ENCODE results near the gene RXYLT1. TPM values are rescaled to one million over a fixed set of nuclear protein-coding genes. Genes with fewer than 3 reads are reported as not detected.
"Not testable (repeated sequence)": the region's sequence is repeated elsewhere in the genome, so short reads cannot be mapped to it uniquely, and the experiment has no call there.

Gene RXYLT1
- polyA plus RNA-seq (ENCODE audit: insufficient read length in 4 of 4) = 10 to 100 TPM; 28.6 to 33.8 (median 32.3) TPM

GRCh38 chr12:63779498-63780481 lies at the start of gene RXYLT1:
Gene RXYLT1 (plus strand): TSS chr12:63779909. CDS start chr12:63779961, 52 bp downstream.
- DNase-seq (ENCODE audit: low read depth in 4 of 4, low spot score in 2 of 4) = peak; percentile 59 to 81 (median 74)

- DNase-seq (ENCODE audit: low read depth in 4 of 4, low spot score in 2 of 4) = not testable (repeated sequence)
These were observed 46.9 kb upstream of the RXYLT1 start for GRCh38 chr12:63732779-63733178.

GRCh38 chr12:63733585-63733984 lies 46.1 kb upstream of the RXYLT1 start:
- DNase-seq (ENCODE audit: low read depth in 4 of 4, low spot score in 2 of 4) = not testable (repeated sequence)

- not testable (repeated sequence) for DNase-seq (ENCODE audit: low read depth in 4 of 4, low spot score in 2 of 4)
These were observed 39.2 kb upstream of the RXYLT1 start for GRCh38 chr12:63740551-63740950.

- DNase-seq (ENCODE audit: low read depth in 4 of 4, low spot score in 2 of 4) = not testable (repeated sequence)
These were observed 38.3 kb upstream of the RXYLT1 start for GRCh38 chr12:63741431-63741830.

GRCh38 chr12:63744110-63744509 lies 35.6 kb upstream of the RXYLT1 start:
- not testable (repeated sequence) for DNase-seq (ENCODE audit: low read depth in 4 of 4, low spot score in 2 of 4)

- not testable (repeated sequence) for DNase-seq (ENCODE audit: low read depth in 4 of 4, low spot score in 2 of 4)
These were observed 33.2 kb upstream of the RXYLT1 start for GRCh38 chr12:63746470-63746869.

GRCh38 chr12:63747136-63747535 lies 32.6 kb upstream of the RXYLT1 start:
- not testable (repeated sequence) for DNase-seq (ENCODE audit: low read depth in 4 of 4, low spot score in 2 of 4)

GRCh38 chr12:63747553-63747952 lies 32.2 kb upstream of the RXYLT1 start:
- no peak for DNase-seq (ENCODE audit: low read depth in 4 of 4, low spot score in 2 of 4)

GRCh38 chr12:63752283-63752682 lies 27.4 kb upstream of the RXYLT1 start:
- DNase-seq (ENCODE audit: low read depth in 4 of 4, low spot score in 2 of 4) = no peak

GRCh38 chr12:63752841-63753240 lies 26.9 kb upstream of the RXYLT1 start:
- DNase-seq (ENCODE audit: low read depth in 4 of 4, low spot score in 2 of 4) = no peak

- DNase-seq (ENCODE audit: low read depth in 4 of 4, low spot score in 2 of 4) = no peak
These were observed 26.0 kb upstream of the RXYLT1 start for GRCh38 chr12:63753743-63754142.

GRCh38 chr12:63764481-63764880 lies 15.2 kb upstream of the RXYLT1 start:
- DNase-seq (ENCODE audit: low read depth in 4 of 4, low spot score in 2 of 4) = peak in 2 of 4 donors; percentile 18 to 19

- no peak for DNase-seq (ENCODE audit: low read depth in 4 of 4, low spot score in 2 of 4)
These were observed 13.2 kb upstream of the RXYLT1 start for GRCh38 chr12:63766498-63766897.

GRCh38 chr12:63770375-63770774 lies 9.3 kb upstream of the RXYLT1 start:
- no peak for DNase-seq (ENCODE audit: low read depth in 4 of 4, low spot score in 2 of 4)

- no peak for DNase-seq (ENCODE audit: low read depth in 4 of 4, low spot score in 2 of 4)
These were observed 2.4 kb upstream of the RXYLT1 start for GRCh38 chr12:63777340-63777739.

GRCh38 chr12:63782466-63782865 lies 2.8 kb downstream of the RXYLT1 start:
- no peak for DNase-seq (ENCODE audit: low read depth in 4 of 4, low spot score in 2 of 4)

GRCh38 chr12:63787306-63787705 lies 7.6 kb downstream of the RXYLT1 start:
- no peak for DNase-seq (ENCODE audit: low read depth in 4 of 4, low spot score in 2 of 4)

- no peak for DNase-seq (ENCODE audit: low read depth in 4 of 4, low spot score in 2 of 4)
These were observed 10.9 kb downstream of the RXYLT1 start for GRCh38 chr12:63790608-63790945.

- DNase-seq (ENCODE audit: low read depth in 4 of 4, low spot score in 2 of 4) = no peak
These were observed 12.6 kb downstream of the RXYLT1 start for GRCh38 chr12:63792338-63792737.

GRCh38 chr12:63795032-63795687 lies 15.5 kb downstream of the RXYLT1 start:
- no peak for DNase-seq (ENCODE audit: low read depth in 4 of 4, low spot score in 2 of 4)

- DNase-seq (ENCODE audit: low read depth in 4 of 4, low spot score in 2 of 4) = no peak
These were observed 16.2 kb downstream of the RXYLT1 start for GRCh38 chr12:63795944-63796343.

Data from left renal cortex interstitium (tissue), 4 donors.